NCI-H510A (cell line): ENCODE results near the gene NFIC.
"Not testable (repeated sequence)": the region's sequence is repeated elsewhere in the genome, so short reads cannot be mapped to it uniquely, and the experiment has no call there.

Experiments used
- DNase-seq: peaks from one replicate; lab custom pipeline; 2025; lab: John Stamatoyannopoulos, UW

The NFIC gene

DNA sequence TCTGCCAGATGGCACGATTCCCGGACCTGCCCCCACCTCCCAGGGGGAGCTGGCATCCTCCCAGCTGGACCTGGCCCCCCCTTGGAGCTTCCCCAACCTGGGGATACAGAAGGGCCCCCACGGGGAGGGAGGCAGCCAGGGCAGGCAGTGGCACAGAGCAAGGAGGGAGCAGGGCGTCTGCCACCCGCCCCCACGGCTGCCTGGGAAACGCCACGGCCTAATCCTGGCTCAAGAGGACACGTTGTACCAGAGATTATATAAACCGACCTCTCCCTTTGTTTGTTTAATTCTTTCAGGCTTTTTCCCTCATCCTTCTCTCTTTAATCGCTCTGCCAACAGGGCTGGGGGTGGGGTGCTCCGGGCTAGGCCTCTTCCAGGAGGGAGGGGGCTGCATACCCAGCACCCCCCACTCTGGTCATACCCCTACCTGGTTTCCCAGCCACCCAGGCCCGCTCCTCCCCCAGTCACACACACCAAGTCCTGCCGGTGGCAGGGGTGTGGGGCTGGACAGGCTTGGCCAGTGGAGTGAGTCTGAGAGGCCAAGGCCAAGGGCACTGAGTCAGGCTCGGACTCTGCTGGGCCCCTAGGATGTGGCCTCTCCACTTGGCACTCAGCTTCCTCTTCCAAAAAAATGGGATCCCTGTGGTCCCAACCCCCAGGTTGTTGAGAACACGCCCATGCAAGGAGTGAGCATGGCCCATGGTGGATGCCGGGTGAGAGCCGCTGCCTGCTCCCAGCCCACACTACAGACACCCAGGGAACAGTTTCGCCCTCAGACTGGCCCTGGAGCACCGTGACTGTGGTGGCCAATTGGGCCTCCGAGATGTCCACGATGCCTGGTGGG, 29.5 kb upstream of the NFIC start:
- DNase-seq, result no peak

DNA sequence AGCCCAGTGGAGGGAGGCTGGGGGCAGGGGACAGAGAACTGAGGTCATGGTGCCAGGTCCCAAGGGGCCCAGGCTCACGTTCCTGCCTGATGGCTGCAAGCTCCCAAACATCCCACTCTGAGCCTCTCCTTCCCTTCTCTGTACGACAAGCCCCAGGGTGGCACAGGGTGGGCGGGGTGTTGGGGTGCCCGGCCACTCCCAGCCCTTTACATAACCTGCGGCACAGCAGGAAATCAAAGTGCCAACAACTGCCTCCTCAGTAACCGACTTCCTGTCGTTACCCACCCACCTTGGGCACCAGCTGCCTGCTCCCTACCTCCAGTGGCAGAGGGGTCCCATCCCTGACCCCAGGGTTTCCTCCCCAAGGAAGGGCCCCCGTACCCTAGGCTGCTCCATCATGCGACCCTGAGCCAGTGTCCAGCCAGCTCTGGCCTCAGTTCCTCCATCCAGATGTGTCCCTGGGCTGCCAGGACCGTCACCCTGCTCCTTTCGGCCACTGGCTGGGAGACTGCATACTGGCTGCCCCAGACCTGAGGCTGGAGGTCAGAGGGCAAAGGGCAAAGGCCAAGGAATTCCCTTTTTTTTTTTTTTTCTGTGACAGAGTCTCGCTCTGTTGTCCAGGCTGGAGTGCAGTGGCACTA, 27.7 kb upstream of the NFIC start:
- DNase-seq, result no peak

DNA sequence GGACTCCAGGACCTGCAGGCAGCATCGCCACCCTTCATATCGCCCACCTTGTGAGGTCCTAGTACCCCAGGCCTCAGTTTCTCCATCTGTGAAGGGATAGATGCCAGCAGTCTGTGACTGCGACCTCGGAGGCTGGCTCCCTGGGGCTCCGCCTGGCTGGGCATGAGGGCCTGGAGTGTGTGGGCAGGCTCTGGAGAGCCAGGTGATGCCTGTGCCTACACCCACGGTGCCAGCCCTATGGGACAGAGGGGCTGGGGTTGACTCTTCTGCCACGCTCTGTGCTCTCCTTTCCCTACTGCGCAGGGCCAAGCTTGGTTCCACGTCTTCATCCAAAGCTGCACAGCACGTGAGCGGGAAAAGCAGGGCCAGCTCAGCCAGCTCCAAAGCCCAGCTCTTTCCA, 26.0 kb upstream of the NFIC start:
- DNase-seq, result no peak

DNA sequence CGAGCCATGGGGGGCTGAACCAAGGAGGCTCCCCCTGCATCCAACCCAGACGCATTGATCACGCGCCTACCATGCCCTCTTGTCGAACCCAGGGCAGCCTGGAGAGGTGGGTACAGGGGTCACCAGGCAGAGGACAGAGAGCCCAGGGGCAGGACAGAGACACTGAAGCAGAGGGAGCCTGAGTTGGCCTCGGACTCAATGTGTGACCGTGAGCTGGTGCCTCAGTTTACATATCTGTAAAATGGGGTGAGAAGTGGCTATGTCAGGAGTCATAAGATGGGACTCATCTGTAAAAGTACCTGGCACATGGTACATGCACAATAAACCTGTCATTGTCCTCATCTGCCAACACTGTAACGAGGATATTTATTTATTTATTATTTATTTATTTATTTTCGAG, 24.1 kb upstream of the NFIC start:
- no peak for DNase-seq

DNA sequence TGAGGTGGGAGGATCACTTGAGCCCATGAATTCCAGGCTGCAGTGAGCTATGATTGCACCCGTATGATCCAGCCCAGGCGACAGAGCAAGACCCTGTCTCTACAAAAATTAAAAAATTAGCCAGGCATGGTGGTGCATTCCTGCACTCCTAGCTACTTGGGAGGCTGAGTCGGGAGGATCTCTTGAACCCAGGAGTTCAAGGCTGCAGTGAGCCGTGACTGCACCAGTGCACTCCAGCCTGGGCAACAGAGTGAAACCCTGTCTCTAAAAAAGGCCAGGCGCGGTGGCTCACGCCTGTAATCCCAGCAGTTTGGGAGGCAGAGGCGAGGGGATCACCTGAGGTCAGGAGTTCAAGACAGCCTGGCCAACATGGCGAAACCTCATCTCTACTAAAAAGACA, 23.4 kb upstream of the NFIC start:
- not testable (repeated sequence) for DNase-seq

DNA sequence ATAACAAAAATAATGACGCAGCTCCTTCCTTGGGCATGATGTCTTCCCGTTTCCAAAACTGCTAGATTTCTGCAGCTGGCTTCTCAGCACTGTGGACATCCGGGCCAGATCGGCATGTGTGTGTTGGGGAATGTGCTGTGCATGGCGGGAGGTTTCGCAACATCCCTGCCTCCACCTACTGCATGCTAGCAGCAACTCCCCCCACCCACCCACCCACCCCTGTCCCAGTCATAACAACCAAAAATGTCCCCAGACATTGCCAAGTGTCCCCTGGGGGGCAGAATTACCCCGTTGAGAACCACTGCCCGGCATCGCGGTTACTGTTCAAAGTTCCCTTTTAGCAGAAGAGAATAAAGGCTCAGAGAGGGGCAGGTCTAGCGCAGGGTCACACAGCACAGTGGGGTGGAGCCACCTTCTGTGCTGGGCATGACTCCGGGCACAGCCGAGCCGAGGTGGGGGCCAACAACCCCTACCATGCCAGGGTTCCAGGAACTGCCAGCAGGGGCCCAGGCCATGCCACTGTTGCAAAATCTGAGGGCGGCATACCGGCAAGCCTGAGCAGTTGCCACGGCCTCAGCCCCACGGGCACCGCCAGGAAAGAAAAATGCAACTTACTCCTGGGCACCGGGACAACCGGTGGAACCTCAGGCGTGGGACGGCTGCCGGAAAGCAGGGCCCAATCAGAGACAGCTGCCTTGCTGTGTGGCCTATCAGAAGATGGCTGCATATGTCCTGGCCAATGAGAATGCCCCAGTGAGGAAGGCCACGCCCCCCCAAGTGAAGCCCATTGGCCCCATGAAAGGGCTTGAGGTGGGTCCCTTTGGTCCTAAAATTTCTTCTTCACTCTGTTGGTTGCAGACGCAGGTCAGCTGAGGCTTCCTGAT, 22.5 kb upstream of the NFIC start:
- DNase-seq, result no peak

DNA sequence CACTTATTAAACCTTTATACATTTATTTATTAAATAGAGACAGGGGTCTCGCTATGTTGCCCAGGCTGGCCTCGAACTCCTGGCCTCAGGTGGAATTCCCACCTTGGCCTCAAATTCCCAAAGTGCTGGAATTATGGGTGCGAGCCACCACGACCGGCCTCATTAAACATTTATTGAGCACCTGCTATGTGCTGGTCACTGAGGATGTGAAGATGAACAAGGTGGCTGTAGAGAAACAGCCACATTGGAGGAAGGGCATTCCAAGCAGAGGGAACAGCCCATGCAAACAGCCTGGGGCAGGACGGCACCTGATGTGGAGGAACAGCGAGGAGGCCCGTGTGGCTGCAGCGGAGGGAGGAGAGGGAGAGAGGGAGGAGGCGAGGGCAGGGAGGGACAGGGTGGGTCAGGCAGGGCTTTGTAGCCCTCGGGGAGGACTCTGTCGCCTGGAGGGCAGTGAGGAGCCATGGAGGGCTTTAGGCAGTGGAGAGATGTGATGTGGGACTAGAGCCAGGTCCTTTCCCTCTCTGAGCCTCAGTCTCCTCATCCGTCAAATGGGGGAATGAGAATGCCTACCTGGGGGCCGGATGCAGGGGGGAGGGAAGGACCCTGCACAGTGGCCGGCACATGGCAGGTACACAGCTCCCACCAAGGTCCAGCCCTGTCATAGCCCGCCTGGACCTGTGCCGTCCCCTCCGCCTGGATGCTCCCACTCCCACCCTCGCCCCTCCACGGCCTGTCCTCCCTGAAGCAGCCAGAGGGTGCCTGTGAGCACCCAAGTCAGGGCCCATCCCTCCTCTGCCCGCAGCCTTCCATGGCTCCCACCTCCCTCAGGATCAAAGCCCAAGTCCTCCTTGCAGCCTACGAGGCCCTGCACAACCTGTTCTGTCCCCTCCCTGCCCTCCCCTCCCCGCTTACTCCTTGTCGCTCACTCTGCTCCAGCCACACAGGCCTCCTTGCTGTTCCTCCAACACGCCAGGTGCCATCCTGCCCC, 21.5 kb upstream of the NFIC start:
- no peak for DNase-seq

DNA sequence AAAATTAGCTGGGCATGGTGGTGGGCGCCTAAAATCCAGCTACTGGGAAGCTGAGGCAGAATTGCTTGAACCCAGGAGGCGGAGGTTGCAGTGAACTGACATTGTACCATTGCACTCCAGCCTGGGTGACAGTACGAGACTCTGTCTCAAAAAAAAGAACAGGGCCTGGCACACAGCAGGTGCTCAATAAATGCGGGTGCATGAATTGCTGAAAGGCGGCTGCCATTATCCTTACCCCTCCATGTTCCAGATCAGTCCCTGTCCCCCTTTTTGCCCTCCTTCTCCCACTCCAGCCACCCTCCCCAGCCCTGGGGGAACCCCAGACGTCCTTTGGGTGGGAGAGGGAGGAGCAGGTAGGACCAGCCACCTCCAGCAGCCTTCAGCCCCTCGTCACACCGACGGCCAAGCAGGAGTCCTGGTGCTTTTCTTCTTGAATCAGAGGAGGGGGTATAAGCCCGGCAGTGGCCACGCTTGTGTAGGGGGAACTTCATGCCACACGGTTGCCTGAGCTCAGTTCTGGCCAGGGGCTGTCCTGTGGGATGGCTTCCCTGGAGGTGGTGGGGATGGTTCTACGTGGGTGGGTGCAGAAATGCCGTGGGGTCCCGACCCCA, 20.4 kb upstream of the NFIC start:
- no peak for DNase-seq

DNA sequence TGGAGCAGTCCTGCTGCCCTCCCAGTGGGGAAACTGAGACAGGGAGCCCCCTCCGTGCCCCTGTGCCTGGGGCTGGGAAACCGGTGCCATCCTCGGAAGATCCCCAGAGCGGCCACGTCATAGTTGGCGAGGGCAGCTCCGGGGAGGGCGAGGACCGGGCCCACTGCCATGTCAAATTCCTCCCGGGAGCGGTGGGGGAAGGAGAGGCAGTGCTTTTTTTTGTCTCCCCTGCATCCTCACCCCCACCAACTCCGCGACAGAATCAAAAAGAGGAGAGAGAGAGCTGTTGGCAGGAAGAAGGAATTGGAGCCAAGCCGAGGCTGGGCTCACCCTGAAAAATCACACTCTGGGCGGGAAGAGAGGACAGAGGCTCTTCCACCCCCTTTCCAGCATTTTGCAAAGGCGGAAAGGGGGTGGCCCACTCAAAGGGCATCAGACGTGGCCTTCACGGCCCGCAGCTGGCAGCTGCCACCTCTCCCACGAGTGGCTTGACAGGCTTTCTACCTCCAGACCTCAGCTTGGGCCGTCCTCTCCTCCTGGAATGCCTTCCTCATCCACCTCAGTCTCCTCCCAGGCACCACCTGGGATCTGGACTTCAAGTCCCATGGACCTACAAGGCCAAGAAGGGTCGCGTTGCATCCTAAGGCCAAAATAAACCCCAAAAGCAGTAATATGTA, 19.6 kb upstream of the NFIC start:
- no peak for DNase-seq

DNA sequence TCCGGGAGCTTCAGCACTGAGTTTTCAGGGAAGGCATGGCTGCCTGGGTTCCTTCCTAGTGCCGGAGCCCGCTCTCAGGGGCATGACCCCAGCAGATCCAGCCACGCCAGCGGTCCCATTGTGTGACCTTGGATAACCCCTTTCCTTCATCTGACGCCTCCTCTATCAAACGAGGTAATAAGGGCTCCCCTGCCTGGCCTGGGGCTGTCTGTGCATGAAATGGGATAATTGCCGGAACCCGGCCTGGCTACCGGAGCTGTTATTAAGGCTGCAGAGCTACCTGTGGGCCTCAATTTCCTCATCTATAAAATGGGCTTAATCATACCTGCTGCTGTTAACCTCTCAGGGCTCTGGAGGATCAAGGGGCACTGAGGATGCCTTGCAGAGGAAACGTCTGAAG, 18.3 kb upstream of the NFIC start:
- no peak for DNase-seq

DNA sequence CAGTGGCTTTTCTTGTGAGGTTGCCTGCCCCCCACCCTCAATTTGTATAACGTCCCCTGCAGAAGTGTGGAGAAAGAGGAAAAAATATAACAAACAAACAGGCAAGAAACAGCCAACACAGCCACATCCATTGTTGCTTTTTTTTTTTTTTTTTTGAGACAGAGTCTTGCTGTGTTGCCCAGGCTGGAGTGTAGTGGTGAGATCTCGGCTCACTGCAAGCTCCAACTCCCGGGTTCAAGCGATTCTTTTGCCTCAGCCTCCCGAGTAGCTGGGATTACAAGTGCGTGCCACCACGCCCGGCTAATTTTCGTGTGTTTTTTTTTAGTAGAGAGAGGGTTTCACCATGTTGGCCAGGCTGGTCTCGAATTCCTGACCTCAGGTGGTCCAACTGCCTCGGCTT, 17.9 kb upstream of the NFIC start:
- not testable (repeated sequence) for DNase-seq

DNA sequence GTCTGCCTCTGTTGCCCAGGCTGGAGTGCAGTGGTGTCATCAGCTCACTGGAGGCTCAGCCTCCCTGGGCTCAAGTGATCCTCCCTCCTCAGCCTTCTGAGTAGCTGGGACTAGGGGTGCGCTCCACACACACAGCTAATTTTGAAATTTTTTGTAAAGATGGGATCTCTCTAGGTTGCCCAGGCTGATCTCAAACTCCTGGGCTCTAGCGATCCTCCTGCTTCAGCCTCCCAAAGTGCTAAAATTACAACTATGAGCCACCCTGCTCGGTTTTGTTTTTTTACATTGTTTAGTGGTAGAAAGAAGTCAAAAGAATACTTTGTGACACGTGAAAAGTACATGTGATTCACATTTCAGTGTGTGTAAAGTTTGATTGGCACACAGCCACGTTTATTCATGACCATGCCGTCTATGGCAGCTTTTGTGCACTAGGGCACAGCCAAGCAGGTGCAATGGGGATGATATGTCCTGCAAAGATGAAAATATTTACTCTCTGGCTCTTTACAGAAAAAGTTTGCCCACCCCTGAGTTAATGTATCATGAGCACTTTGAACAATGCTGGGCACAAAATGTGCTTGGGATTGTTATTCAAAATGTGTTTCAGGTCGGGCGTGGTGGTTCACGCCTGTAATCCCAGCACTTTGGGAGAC, 16.2 kb upstream of the NFIC start:
- DNase-seq, result no peak

DNA sequence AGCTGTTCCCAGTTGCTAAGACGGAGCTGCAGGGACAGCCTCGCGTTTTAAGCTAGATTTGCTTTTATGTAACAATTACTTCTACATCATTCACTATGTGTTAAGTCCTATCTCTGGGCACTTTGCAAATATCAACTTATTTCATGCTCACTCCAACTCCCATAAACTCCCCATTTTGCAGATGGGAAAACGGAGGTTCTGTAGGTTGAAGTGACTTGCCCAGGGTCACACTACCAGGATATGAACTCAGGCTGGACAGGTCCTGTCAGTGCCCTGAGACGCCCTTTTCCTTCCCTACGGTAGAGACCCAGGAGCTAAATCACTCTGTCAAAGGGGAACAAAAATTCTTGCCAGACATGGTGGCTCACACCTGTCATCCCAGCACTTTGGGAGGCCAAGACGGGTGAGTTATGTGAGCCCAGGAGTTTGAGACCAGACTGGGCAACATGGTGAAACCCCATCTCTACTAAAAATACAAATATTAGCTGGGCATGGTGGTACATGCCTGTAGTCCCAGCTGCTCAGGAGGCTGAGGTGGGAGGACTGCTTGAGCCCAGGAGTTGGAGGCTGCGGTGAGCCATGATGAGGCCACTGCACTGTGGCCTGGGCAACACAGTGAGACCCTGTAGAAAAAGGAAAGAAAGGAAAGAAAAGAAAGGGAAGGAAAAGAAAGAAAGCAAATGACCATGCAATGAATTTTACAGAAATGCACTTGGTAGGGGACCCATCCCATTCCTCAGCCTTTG, 14.5 kb upstream of the NFIC start:
- DNase-seq, result no peak

DNA sequence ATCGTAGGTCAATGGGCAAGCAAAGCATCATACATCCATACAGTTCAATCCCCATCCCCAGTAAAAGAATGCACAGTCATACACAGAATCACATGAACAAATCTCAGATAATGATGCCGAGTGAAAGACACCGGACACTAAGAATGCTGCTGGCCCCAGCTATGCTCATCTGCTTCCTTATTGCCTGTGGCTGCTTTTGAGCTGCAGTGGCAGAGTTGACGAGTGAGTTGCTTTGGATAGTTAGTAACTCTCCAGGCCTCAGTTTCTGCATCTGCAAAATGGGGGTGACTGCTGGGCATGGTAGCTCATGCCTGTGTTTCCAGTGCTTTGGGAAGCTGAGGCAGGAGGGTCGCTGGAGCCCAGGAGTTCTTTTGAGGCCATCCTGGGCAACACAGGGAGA, 12.9 kb upstream of the NFIC start:
- no peak for DNase-seq

DNA sequence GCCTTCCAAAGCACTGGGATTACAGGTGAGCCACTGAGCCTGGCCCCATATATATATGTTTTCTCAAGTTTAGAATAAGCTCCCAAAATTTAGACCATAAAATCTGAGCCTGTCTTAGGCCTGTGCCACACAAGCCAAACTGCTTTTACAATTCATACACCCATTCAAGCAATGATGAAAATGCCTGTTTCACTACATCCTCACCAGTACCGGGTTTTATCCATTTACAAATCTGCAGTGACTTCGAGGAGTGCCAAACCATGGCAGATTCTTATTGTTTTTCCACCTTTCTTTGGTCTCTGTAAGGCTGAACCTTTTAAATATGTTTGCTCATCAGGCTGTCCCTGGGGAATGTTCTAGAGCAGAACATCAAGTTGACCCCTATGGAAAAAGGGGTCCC, 9.6 kb upstream of the NFIC start:
- DNase-seq, result no peak

DNA sequence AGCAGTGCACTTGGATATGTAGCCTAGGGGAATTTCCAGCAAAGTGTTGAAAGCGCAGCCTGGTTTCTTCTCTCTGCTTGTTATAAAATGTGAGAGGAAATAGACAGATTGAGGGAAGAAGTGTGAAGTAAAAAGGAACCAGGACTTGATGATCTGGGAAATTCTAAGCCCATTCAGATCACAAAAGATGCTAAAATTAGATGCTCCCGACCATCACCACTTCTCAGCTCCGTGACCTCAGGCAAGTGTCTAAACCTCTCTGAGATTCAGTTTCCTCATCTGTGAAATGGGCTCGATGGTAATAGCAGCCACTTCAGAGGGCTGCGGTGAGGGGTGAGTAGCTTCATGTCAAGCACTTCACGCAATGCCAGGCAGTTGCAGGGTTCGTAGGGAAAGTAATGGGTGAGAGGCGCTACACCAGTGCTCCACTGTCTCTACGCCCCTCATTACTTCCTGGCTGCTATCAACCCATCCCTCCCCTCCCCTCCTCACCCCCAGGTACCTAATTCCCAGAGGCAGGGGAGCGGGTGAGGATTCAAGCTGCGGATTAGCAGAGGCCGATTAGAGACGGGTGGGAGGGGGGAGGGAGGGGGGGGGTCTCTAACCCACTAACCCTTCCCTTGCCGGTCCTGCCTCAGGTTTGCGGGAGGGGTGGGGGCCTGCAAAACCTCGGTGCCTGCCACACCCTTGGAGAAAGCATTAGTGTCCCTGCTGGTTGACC, 9.0 kb upstream of the NFIC start:
- DNase-seq, result no peak

DNA sequence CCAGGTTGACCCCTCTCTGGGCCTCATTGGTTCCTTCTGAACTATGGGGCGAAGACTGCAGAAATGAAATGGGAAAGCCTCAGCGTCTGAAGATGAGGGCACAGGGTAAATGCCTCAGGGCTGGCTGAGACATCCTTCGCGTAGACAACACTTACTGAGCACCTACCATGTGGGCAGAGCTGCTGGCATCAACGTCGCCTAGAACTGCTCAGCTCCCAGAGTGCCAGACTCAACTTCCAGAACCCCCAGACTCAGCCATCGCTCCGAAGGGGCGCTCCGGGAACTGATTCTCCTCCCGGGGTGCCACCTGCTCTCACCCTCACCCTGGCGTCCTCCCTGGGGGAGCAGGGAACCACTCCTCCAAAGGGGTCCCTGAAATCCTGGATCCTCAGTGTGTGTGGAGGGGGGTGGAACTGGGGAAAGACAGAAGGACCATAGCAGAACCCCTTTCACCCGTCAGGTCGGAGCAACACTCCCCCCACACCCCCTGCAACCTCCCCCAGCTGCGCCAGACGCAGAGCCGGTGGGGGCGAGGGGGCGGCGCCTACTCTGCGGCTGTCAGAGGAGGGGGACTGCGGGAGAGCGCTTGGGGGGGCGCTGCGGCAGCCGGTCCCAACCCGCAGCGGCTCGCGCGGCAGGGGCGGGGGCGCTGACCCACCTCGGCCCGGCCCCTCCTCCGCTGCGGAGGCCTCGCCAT, 8.2 kb upstream of the NFIC start:
- no peak for DNase-seq

DNA sequence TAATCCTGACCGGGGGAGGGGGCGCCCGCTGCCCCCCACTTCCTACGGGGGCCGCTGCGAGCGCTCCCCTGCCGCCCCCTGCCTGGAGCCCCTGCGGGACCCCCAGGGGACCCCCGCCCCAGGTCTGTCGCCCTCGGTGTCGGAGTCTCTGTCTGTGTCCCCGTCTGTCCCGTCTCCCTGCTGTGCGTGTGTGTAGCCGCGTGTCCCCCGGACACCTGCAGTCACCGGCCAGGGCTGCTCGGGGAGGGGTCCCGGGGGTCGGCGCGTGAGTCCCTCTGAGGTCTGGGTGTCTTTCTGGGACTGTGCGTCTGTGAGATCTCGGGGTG, 7.7 kb upstream of the NFIC start:
- DNase-seq, result no peak
